Stimulated activated CD4-positive, alpha-beta T cell treated with anti-CD3 and anti-CD28 coated beads, Interleukin-12 subunit alpha, Interleukin-12 subunit beta, amount 100 ng/mL, for 48 hours (primary cell): ENCODE results near the gene VPS8.

Experiments used
- DNase-seq, 3 donors: peaks; one replicate each; pipeline ENCODE4 v3.0.0-alpha.2; 2020; ENCODE audit warnings: low read depth in 2 of 3, low spot score in 1 of 3

VPS8 gene

DNA sequence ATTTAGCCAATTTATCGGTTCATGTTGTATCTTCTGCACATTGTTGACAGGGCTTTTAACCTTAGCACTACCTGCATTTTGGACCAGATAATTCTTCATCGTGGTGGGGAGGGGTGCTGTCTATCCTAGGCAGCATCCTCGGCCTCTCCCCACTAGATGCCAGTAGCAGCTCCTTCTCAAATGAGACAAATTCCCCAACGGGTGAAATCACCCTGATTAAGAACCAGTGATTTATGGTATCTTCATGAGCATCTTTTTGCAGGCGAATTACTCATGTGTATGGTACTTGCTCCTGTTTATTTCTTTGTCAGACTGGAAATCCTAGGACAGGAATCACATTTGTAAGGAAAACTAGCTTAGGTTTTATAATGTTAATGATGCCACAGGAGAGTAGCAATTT lies 272.9 kb downstream of the VPS8 start:
- no peak for DNase-seq

DNA sequence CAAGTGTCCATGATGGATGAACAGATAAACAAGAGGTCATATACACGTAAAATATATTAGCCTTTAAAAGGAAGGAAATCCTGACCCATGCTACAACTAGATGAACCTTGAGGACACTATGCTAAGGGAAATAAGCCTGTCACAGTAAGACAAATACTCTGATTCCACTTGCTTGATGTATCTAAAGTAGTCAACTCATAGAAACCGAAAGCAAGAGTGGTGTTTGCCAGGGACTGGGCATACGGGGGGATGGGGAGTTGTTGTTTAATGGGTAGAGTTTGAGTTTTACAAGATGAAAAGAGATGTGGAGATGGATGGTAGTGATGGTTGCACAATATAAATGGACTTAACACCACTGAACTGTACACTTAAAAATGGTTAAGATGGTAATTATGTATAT lies 275.5 kb downstream of the VPS8 start:
- no peak for DNase-seq

GRCh38 chr3:185089343-185089742 lies 277.4 kb downstream of the VPS8 start:
- DNase-seq: no peak

GRCh38 chr3:185089751-185090150 lies 277.8 kb downstream of the VPS8 start:
- no peak for DNase-seq

GRCh38 chr3:185090811-185091210 lies 278.8 kb downstream of the VPS8 start:
- DNase-seq: no peak

DNA sequence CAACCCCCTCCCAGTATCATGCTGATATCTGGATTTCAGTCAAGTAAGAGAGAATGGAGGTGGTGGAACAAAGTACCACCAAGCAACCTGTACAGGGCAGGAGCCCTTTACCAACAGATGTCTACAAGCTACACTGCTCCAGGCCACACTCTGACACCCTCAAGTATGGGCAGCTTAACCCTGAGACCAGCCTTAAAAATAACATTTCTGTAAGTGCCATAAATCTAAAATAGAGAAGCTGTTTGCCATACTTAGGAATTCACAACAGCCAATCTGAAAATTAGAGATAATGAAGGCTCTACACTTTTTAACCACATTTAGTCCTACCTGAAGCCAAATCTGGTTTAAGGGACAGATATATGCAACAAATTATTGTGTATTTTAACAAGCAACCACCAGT lies 281.1 kb downstream of the VPS8 start:
- DNase-seq: no peak

GRCh38 chr3:185094697-185095096 lies 282.7 kb downstream of the VPS8 start:
- DNase-seq: no peak
